ENCODE measurements around the gene RUBCNL. TPM values are rescaled to one million over a fixed set of nuclear protein-coding genes. Genes with fewer than 3 reads are reported as not detected.
A peak's percentile ranks its signal among the peaks of the same experiment; 100 is the strongest.

Gene RUBCNL
- total RNA-seq, 1 donor from 2014 or later = 3.5 TPM

- no peak for ATAC-seq
- no peaks in the 10 kb centered on the region for H3K36me3 ChIP-seq
- DNase-seq = no peak
- peaks cover 6% of the 10 kb centered on the region for H3K4me1 ChIP-seq
- peaks cover 28% of the 10 kb centered on the region for H3K27me3 ChIP-seq (ENCODE audit: low read depth)
- H3K9me3 ChIP-seq = no peaks in the 10 kb centered on the region
- no peak overlapping the region for H3K27ac ChIP-seq
- no peak for TF ChIP-seq CTCF (IDR thresholded peaks at IDR 0.05)
- intact Hi-C loops (cut with DNase I) = no loop called here
- H3K4me3 ChIP-seq = no peak overlapping the region
These were observed 4.8 kb downstream of the RUBCNL start for GRCh38 chr13:46382224-46382623.

- ATAC-seq (no peak), DNase-seq (no peak)
- H3K9me3 ChIP-seq = no peaks in the 10 kb centered on the region
- no peak overlapping the region for H3K27ac ChIP-seq
- no peak for TF ChIP-seq CTCF (IDR thresholded peaks at IDR 0.05)
- peaks cover 11% of the 10 kb centered on the region for H3K27me3 ChIP-seq (ENCODE audit: low read depth)
- no peaks in the 10 kb centered on the region for H3K36me3 ChIP-seq
- no peak overlapping the region for H3K4me3 ChIP-seq
- no peaks in the 10 kb centered on the region for H3K4me1 ChIP-seq
- intact Hi-C loops (cut with DNase I) = no loop called here
These were observed 6.8 kb downstream of the RUBCNL start for GRCh38 chr13:46380242-46380641.

- Histone ChIP-seq H3K4me1 (no peaks in the 10 kb centered on the region), H3K27me3 (ENCODE audit: low read depth) (peaks cover 5% of the 10 kb centered on the region), H3K36me3 (no peaks in the 10 kb centered on the region), H3K9me3 (no peaks in the 10 kb centered on the region), H3K27ac (no peak overlapping the region), H3K4me3 (no peak overlapping the region)
- no peak for ATAC-seq
- no peak for TF ChIP-seq CTCF (IDR thresholded peaks at IDR 0.05)
- intact Hi-C loops (cut with DNase I) = no loop called here
- no peak for DNase-seq
These were observed 7.4 kb downstream of the RUBCNL start for GRCh38 chr13:46379611-46380010.

- Histone ChIP-seq H3K4me3 (no peak overlapping the region), H3K4me1 (no peaks in the 10 kb centered on the region), H3K27me3 (ENCODE audit: low read depth) (no peaks in the 10 kb centered on the region), H3K9me3 (no peaks in the 10 kb centered on the region), H3K27ac (no peak overlapping the region), H3K36me3 (no peaks in the 10 kb centered on the region)
- intact Hi-C loops (cut with DNase I) = no loop called here
- peak; percentile 28 to 61 for ATAC-seq
- no peak for DNase-seq
- TF ChIP-seq CTCF (IDR thresholded peaks at IDR 0.05) = no peak
These were observed 8.6 kb downstream of the RUBCNL start for GRCh38 chr13:46378411-46378810.

- Histone ChIP-seq H3K4me3 (no peak overlapping the region), H3K4me1 (no peaks in the 10 kb centered on the region), H3K9me3 (no peaks in the 10 kb centered on the region), H3K36me3 (no peaks in the 10 kb centered on the region), H3K27ac (peak overlapping the region; percentile 13), H3K27me3 (ENCODE audit: low read depth) (no peaks in the 10 kb centered on the region)
- intact Hi-C loops (cut with DNase I) = no loop called here
- DNase-seq (no peak), ATAC-seq (no peak)
- no peak for TF ChIP-seq CTCF (IDR thresholded peaks at IDR 0.05)
These were observed 9.5 kb downstream of the RUBCNL start for GRCh38 chr13:46377554-46377953.

GRCh38 chr13:46374710-46375109 lies 12.3 kb downstream of the RUBCNL start:
- no peak for DNase-seq
- H3K27ac ChIP-seq = no peak overlapping the region
- H3K4me1 ChIP-seq = peaks cover 7% of the 10 kb centered on the region
- H3K27me3 ChIP-seq (ENCODE audit: low read depth) = no peaks in the 10 kb centered on the region
- peak; percentile 27 to 53 for ATAC-seq
- H3K4me3 ChIP-seq = no peak overlapping the region
- intact Hi-C loops (cut with DNase I) = no loop called here
- H3K9me3 ChIP-seq = no peaks in the 10 kb centered on the region
- no peaks in the 10 kb centered on the region for H3K36me3 ChIP-seq
- TF ChIP-seq CTCF (IDR thresholded peaks at IDR 0.05) = no peak

All from lower lobe of right lung (tissue), 2 donors.